GM19463 (cell line): ENCODE data around the gene SULT1C3.
"Not testable (repeated sequence)": the region's sequence is repeated elsewhere in the genome, so short reads cannot be mapped to it uniquely, and the experiment has no call there.

Experiments used
- ATAC-seq: cut with Tn5 transposase; IDR thresholded peaks from one replicate; pipeline ENCODE4 v1.9.1; 2021; ENCODE audit warnings: mild to moderate bottlenecking, moderate library complexity; ENCODE audit not compliant: unreplicated experiment

The SULT1C3 gene

DNA sequence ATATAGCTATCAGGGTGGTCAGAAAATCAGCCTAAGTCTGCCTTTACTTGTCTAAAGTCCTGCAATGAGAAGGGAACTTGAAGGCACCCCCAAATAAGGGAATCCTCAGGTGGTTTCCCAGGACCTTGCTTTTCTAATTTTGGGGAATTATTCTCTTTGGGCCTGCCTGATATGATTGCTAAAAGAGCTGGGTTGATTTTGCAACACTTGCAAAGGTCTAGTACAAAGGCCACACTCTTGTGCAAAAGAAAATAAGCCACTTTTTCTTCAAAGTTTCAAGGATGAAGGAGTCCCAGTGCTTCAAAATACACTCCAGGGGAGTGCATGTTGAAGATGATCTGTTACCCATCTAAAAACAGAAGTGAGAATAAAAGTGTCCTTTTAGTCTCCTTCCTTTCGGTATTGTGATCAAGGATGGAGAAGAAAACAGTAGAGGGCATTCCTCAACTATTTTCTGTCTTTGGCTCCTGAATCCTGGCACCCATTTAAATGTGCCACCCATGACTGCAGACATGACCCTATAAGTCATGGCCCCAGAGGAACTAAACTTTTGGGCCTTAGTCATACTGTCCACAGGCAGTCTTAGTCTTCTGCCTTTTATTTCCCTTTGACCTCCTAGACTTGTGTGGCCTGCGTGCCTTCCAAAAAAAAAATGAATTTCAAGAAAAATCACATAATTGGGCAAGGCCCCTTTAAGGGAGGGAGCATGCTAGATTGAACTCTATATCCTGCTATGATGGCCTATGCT lies 5.1 kb downstream of the SULT1C3 start:
- ATAC-seq = no peak

DNA sequence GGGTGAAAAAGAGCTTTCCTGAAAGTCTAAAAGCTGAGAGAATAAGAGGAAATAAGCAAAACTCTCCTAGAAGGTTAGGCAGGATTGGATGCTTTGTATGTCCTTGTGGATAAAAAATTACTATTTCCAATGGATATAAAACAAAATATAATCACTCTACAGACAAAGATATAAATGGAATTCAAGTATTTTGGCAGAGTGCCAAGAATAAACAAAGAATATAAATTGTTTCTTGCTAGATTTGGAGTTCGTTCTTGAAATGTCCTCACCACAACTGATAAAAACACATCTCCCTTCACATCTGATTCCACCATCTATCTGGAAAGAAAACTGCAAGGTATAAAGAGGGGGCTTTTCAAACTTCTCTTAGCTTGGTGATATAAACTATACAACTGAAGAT lies 13.3 kb downstream of the SULT1C3 start:
- no peak for ATAC-seq

DNA sequence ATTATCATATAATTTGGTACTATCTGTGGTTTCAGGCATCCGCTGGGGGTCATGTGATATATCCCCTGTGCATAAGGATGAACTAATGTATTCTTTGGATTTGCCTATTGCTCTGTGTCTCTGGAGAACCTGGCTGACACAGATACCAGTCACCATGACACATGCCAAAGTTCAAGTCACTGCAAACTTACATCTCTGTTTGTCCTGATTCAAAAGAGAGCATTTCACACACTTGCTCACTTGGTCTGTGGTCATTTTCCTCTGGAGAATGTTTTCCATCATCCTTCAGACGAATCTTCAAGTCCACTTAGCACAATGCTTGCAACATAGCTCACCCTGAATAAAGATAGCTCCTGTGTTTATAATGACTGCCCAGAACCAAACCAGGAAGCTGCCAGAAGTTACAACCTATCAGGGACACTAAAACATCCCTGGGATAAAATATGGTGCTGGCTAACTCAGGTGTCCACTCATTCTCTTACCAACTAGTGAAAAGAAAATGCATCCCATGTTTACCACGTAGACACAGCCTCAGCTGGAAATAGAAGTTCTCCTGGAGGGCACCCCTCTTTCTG lies 18.1 kb downstream of the SULT1C3 start:
- ATAC-seq = no peak

DNA sequence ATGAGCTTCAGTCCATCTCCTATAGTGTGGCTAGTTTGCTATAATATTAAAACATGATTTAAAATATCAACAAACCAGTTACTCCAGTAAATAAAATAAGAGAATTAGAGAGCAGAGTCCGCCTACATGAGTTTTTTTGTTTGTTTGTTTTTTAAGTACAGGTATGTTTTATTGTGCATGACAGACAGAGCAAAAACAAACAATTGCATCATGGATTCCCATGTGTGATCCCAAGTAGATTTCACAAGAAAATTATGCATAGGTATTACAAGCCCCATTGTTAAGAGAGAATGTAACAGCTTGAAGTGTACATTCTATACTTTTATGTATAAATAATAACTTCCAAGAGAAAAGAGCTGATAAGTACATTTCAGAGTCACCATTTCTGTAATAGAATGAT lies 21.0 kb downstream of the SULT1C3 start:
- no peak for ATAC-seq

DNA sequence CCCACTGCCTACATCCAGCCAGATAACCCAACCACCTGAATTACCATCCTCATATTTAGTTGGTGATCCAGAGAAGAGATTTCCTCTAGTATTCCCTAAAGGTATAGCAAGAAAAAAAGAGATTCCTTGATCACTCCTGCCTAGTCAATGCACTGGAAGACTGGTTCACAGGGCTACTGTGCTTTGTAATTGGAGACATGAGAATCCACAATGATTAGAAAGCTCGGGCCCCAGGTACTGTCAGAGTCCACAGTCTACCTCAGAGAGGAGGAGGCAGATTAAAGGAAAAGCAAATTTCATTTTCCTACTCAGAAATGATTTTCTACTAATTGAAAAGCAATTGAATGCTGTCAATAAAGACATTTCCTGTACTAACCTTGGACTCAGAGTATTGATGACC lies 22.3 kb downstream of the SULT1C3 start:
- ATAC-seq = no peak

DNA sequence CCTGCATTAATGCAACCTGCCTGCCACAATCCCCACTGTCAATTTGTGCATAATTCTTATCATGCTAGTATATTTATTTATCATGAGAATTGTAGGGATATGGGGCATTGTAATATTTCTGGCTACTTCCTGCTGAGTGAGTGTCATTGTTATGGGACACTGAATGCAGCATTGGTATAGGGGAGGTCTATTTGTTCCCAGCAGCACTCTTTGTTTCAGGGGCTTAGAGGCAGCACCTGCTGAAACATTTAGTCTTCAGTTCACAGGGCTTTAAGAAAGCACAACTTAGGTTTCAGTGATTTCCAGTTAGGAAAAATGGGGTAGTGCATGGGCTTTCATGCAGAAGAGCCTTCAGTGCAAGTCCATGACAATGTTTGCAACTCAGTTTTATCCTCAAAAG lies 23.6 kb downstream of the SULT1C3 start:
- ATAC-seq = no peak

DNA sequence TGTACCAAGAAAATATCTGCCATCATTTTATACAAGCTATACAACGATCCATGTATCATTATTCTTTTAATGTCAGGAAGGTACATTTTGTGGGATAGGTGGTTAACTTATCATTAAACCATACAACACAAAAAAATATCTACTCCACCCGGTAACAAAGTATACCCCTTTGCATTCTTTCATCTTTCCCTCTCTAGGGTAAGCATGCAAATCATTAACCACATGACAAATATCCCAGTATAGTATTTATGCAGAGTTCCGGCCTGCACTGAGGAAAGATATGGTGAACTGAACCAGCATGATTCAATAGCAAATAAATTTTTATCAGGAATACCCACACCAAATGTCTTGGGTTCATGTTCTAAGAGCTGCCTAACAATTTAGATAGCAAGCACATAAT lies 26.4 kb downstream of the SULT1C3 start:
- ATAC-seq = no peak

DNA sequence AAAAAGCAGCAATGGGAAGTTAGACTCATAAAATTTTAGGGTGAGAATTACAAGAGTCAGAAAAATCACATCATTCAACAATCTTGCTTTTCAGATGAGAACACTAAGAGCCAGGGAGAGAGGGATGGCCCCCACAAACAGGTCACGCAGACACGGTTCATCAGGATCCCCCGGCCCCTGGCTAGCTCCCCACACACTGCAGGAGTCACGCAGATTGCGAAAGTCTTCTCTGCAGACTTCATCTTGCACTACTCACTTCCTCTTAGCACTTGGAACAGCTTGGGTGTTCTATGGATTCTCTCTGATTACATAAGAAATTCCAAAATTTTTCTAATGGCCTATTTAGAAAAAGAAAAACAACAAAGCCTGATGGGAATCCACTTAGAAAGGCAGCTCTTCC lies 27.3 kb downstream of the SULT1C3 start:
- ATAC-seq = no peak

DNA sequence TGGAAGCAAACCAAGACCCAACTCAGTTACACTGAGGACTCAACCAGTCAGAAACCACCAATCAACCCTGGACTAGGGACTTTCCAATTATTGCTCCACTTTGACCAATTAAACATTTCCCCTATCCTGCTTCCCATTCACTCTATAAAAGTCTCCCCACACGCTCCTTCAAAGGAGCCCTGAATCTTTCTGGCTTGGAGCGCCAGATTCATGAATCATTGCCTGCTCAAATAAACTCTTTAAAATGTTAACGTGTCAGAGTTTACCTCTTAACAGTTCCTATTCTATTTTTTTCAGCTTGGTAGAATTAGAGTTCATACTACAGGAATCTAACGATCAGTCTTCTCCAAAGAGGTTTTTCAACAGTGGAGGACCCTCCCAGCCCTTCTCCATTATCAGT lies 28.2 kb downstream of the SULT1C3 start:
- no peak for ATAC-seq

DNA sequence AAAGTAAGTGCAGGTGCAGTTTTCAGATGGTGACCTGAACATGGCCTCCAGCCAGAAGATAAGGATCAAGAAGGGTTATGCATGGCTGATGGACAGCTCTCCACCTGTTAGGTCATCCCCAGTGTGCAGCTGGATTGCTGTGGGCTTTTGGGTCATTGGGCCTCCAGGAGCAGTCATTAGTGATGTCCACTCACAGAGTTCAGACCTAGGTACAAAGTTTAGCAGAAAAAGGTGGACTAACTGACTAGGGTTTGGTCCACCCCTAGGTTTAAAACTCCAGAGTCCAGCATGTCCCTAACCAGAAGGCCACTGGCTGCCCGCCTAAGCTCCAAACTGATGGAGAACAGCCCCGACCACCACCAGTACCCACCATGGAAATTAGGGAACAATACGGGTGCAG lies 30.6 kb downstream of the SULT1C3 start:
- no peak for ATAC-seq

DNA sequence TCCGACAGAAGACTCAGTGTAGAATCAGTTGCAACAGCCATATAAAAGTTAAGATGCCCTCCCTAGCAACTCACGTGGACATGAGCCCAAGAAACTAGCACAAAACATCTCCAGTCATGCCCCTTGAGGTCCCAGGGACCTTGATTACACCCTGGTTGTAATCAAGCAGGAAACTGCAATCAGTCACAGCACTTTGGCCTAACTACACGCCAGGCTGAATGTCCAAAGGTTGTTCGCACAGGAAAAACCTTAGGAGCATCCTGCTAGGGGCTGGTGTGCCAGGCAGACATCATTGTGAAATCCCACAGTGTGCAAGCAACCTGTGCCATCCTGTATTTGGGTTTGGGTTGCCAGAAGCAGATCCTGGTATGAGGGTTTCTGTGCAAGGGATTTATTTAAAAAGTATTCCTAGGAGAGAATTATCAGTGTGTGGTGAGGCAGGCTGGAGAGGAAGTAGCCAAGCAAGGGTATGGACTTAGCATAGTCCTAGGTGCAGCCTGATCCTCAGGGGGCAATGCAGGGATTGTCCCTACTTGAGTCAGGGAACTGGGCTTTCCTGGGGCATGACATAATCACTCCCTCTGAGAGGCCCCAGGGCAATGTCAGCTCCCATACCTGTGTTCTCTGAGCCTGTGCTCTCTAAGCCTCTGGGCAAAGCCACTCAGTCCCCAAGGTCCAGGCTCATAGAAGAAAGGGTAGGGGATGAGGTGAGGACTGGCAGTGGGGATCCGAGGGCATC lies 31.2 kb downstream of the SULT1C3 start:
- no peak for ATAC-seq

DNA sequence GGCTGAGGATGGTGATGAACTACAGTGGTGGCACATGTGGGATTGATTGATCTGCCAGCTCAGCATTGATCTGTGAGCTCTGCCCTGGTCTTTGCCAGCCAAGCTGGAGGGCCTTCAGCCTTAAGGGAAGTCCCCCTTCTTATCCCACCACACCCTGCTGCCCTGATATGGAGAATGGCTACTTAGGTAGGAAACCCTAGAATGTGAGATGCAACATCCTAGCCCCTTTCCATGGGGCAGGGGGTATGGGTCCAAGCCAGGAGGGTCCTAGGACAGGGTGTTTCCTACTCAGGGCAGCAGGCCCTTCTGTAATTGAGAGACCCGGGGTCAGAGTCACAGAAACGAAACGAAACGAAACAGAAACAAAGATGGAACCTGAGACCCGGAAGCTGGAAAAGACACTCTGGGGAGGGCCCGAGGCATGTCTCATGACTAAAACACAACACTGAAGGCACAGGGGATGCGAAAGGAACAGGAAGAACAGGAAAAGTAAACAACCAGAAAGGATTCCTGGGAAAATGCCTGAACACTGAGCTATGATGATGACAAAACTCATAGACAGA lies 32.0 kb downstream of the SULT1C3 start:
- ATAC-seq = no peak

DNA sequence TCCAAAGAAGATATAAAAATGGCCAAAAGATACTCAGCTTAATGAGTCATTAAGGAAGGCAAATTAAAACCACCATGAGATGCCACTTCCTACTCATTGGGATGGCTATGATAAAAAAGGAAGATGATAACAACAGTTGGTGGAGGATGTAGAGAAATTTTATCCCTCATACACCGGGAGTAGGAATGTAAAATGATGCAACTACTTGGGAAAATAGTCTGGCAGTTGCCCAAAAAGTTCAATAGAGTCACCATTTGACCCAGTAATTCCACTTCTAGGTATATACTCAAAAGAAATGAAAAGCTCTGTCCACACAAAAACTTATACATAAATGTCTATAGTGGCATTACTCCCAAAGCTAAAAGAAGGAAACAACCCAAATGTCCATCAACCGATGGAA lies 38.9 kb downstream of the SULT1C3 start:
- ATAC-seq = no peak

DNA sequence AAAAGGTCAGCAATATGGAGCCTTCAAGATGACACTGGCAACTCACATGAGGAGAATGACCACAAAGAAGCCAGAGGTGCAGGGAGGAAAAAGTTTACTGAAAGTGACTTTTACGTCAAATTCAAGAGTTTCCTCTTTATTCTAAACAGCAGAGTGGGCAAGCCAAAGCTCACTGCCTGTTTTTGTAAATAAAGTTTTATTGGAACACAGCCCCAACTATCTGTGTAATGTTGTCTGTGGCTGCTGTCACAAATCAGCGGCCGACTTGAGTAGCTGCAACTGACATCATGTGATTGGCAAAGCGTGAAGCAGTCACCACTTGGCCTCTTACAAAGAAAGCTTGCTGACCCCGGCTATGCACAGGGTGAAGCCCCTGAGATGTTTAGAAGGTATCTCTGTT lies 39.7 kb downstream of the SULT1C3 start:
- no peak for ATAC-seq

DNA sequence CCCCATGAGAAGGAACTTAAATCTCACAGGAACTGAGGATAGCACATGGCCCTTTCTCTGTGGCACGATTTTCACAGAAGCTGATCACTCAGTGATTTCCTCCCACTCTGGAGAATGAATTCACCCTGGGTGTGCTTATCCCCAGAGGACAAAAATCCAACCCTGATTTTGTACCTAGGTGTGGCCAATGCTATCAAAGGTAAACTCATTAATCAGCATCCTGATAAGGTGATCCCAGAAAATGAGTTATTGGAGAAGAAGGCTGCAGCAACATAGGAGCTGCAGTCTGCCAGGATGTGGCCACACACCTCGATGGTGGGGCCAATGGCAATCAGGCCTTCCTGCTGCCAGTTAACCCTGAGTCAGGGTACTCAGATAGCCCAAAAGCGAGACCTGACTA lies 40.7 kb downstream of the SULT1C3 start:
- ATAC-seq = no peak

DNA sequence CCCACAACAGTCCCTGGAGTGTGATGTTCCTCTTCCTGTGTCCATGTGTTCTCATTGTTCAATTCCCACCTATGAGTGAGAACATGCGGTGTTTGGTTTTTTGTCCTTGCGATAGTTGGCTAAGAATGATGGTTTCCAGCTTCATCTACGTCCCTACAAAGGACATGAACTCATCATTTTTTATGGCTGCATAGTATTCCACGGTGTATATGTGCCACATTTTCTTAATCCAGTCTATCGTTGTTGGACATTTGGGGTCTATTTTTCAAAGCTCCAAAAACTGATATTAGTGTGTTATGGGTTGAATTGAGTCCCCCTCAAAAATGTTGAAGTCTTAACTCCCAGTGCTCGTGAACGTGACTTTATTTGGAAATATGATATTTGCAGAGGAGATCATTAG lies 44.8 kb downstream of the SULT1C3 start:
- ATAC-seq = not testable (repeated sequence)

DNA sequence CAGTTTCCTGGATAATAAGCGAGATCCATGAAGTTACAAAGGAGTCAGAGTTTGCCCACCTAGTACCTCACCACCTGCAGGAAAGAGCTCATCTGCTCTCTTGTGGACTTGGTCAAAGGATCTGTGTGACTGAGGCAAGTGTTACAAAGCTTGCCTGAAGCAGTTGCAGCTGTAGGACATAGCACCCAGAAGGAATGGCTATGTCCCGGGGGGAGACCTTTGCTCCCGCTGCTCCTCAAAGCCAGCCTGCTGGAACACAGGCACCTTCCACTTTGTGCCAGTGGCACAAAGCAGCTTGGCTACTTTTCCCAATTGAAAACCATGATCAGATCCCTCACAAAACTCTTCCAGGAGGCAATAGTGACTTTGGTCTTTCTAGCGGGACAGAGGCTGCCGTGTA lies 45.8 kb downstream of the SULT1C3 start:
- no peak for ATAC-seq

DNA sequence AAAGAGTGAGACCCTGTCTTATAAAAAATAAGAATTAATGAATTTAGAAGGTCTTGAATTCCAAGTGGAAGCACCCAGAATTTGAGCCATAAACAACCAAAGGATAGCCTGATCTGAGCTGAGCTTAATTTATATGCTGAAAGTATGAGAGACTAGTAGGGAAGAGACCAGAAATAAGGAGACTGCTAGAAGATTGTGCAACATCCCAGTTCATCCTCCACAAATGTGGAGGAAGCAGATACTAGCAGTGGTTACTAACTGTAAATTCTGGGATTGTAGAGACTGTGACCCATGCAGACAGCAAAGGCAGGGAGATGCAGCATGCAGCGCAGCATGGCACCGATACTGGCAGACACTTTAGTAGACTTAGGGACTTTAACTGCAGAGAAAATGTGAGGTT lies 47.4 kb downstream of the SULT1C3 start:
- no peak for ATAC-seq

DNA sequence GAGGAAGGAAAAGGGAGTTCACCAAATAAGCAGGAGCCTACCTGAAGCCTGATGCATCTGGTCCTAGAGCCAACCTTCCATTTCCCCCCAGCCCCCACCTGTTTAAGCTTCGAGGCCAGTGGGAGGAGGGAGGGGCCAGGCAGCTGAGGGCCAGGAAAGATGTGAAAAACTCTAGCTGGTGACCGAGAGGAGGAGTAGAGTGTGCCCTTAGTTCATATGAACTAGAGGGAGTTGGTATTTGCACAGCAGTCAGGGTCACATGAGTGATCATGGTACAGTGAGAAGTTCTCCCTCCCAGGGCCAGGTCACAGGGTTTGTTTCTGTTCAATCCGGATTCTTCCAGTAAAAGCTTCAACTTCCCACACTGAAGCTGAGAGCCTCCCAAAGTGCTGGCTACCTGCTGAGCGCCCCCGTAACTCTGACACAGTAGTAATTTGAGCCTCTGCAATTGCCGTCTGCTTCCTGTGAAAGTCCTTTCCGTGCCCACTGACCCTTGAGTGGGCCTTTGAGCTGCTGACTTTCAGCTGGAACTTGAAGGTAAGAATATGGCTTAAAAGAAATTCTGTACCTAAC lies 48.9 kb downstream of the SULT1C3 start, which contains the start of gene SULT1C2:
Gene SULT1C2 (plus strand): TSS at position 362 of the 573 bp plus-strand sequence. CDS start 4,773 bp downstream, outside the sequence.
- ATAC-seq = no peak

DNA sequence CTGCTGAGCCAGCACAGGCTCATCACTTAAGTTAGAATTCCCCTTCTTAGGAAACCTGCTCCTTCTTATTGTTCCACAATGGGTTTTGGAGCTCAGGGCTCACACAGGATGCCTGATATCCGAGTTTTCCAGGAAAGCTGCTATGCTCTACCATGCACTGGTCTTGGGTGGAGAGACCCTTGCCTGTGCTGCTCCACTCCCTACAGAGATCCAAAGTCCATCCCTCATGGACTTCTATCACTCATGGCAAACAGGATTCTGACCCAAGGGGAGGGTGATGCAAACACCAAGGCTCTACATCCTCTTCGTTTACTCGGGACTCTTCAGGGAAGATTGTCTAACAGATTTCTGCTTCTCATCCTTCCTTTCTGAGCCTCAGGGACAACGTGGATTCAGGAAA lies 54.1 kb downstream of the SULT1C3 start:
- no peak for ATAC-seq

DNA sequence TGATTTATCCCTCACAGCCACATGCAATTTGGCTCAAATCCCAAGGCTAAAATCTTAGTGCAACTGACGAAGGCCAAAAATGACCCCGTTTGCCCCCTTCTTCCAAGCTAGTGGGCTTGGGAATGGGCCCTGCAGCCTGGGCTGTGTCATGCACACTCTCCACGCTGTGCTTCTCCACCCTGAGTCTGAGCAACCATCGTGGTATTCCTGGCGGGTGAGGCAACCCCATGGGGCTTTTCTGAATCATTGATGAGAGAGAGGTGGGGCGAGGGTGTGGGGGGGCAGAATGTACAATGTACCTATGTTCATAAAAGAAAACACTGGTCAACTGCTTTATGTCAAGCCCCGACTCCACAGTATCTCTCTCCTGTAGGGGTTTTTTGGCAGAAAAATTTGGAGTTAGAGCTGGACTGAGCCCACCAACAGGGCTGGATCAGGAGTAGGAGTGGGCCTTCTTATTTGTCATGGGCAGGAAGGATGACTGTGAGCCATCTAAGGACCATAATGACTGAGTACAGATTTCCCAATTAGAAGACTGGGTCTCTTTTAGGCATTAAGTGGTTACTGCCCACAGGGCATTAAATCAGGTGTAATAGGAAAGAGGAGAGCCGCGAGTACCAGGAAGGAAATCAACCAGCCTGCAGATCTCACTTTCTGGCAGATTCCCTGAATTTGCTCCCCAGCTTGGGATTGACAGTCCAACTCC lies 57.8 kb downstream of the SULT1C3 start:
- ATAC-seq = no peak
